ENCODE measurements around the gene LNX1. TPM values are rescaled to one million over a fixed set of nuclear protein-coding genes. Genes with fewer than 3 reads are reported as not detected.

Gene LNX1
- total RNA-seq, 1 experiment from 2014 or later: 3.3 TPM

- CTCF ChIA-PET: no interaction called here
- no peaks in the 10 kb centered on the region for H3K9me2 ChIP-seq (ENCODE audit: insufficient read depth)
- H3K9me3 ChIP-seq (ENCODE audit: control insufficient read depth in 1 of 2, insufficient read depth in 1 of 2, low read depth in 1 of 2, low read length in 2 of 2): no peaks in the 10 kb centered on the region
- no peaks in the 10 kb centered on the region for H4K20me1 ChIP-seq (ENCODE audit: insufficient read depth)
- no peak for TF ChIP-seq SRF (IDR thresholded peaks at IDR 0.05; ENCODE audit: low read depth)
- no peak for TF ChIP-seq TCF7L2 (IDR thresholded peaks at IDR 0.05; ENCODE audit: borderline replicate concordance, extremely low read depth, insufficient read depth, insufficient read length)
- TF ChIP-seq SIN3A (IDR thresholded peaks at IDR 0.05; ENCODE audit: low read depth): no peak
- no peak for TF ChIP-seq EGR1 (IDR thresholded peaks at IDR 0.05; ENCODE audit: low read depth)
- TF ChIP-seq EZH2phosphoT487 (IDR thresholded peaks at IDR 0.05; ENCODE audit: borderline replicate concordance): no peak
- no peak for TF ChIP-seq RAD21 (IDR thresholded peaks at IDR 0.05; ENCODE audit: low read depth)
- TF ChIP-seq FOSL1 (IDR thresholded peaks at IDR 0.05; ENCODE audit: low read depth): no peak
- H3K27me3 ChIP-seq (ENCODE audit: insufficient read depth, low read length): peaks cover 5% of the 10 kb centered on the region; the same call in 1 of the 2 replicates
- H3K79me2 ChIP-seq (ENCODE audit: insufficient read depth, low read length): no peaks in the 10 kb centered on the region
- H3K4me3 ChIP-seq (replicated peaks in 1 of 2; ENCODE audit: low read depth in 1 of 2, low read length in 2 of 2): no peak overlapping the region
- RAD21 ChIA-PET (ENCODE audit: low non-redundant PET in 1 of 2, low total read pairs in 2 of 2, uncharacterized antibody in 2 of 2, unreplicated experiment in 2 of 2): no interaction called here
- DNase-seq (ENCODE audit: low read depth, low spot score) (no peak), ATAC-seq (no peak)
- H3K9ac ChIP-seq (ENCODE audit: low read length): no peak overlapping the region
- no peaks in the 10 kb centered on the region for H3K36me3 ChIP-seq (ENCODE audit: control insufficient read depth in 1 of 2, insufficient read depth in 2 of 2, low read length in 2 of 2)
- no TSS peak for BruUV-seq (replicated peaks)
- no peaks in the 10 kb centered on the region for H3K4me1 ChIP-seq (ENCODE audit: control insufficient read depth in 1 of 2, insufficient read depth in 2 of 2, low read length in 2 of 2)
- H2AFZ ChIP-seq (ENCODE audit: low read depth, low read length, poor library complexity, severe bottlenecking): no peak overlapping the region
- POLR2A ChIA-PET: no interaction called here
- intact Hi-C loops (cut with micrococcal nuclease): no loop called here
- H3K4me2 ChIP-seq (ENCODE audit: low read length): no peak overlapping the region
- no peak overlapping the region for H3K27ac ChIP-seq (ENCODE audit: low read depth, low read length)
These were observed 78.7 kb downstream of the LNX1 start for GRCh38 chr4:53512608-53513007.

- TF ChIP-seq SRF (IDR thresholded peaks at IDR 0.05; ENCODE audit: low read depth): no peak
- Histone ChIP-seq H3K4me3 (replicated peaks in 1 of 2; ENCODE audit: low read depth in 1 of 2, low read length in 2 of 2) (no peak overlapping the region), H3K4me2 (ENCODE audit: low read length) (no peak overlapping the region), H3K9ac (ENCODE audit: low read length) (no peak overlapping the region), H3K36me3 (ENCODE audit: control insufficient read depth in 1 of 2, insufficient read depth in 2 of 2, low read length in 2 of 2) (no peaks in the 10 kb centered on the region), H3K9me2 (ENCODE audit: insufficient read depth) (no peaks in the 10 kb centered on the region), H3K79me2 (ENCODE audit: insufficient read depth, low read length) (no peaks in the 10 kb centered on the region), H3K4me1 (ENCODE audit: control insufficient read depth in 1 of 2, insufficient read depth in 2 of 2, low read length in 2 of 2) (no peaks in the 10 kb centered on the region), H3K27ac (ENCODE audit: low read depth, low read length) (no peak overlapping the region), H2AFZ (ENCODE audit: low read depth, low read length, poor library complexity, severe bottlenecking) (no peak overlapping the region), H4K20me1 (ENCODE audit: insufficient read depth) (no peaks in the 10 kb centered on the region), H3K27me3 (ENCODE audit: insufficient read depth, low read length) (no peaks in the 10 kb centered on the region; the same call in 1 of the 2 replicates), H3K9me3 (ENCODE audit: control insufficient read depth in 1 of 2, insufficient read depth in 1 of 2, low read depth in 1 of 2, low read length in 2 of 2) (no peaks in the 10 kb centered on the region)
- no peak for DNase-seq (ENCODE audit: low read depth, low spot score)
- ChIA-PET POLR2A (no interaction called here), RAD21 (ENCODE audit: low non-redundant PET in 1 of 2, low total read pairs in 2 of 2, uncharacterized antibody in 2 of 2, unreplicated experiment in 2 of 2) (no interaction called here), CTCF (no interaction called here)
- ATAC-seq: no peak
- intact Hi-C loops (cut with micrococcal nuclease): no loop called here
- BruUV-seq (replicated peaks): no TSS peak
These were observed 80.3 kb downstream of the LNX1 start for GRCh38 chr4:53511014-53511413.

Data from HCT116 (cell line).